IPS DF 19.7 (cell line): ENCODE data around the gene PI4K2A.

ENCODE experiments used
- DNase-seq: peaks from one replicate; pipeline ENCODE4 v3.0.0-alpha.2; 2013; ENCODE audit warnings: low read depth, low spot score

Gene PI4K2A

DNA sequence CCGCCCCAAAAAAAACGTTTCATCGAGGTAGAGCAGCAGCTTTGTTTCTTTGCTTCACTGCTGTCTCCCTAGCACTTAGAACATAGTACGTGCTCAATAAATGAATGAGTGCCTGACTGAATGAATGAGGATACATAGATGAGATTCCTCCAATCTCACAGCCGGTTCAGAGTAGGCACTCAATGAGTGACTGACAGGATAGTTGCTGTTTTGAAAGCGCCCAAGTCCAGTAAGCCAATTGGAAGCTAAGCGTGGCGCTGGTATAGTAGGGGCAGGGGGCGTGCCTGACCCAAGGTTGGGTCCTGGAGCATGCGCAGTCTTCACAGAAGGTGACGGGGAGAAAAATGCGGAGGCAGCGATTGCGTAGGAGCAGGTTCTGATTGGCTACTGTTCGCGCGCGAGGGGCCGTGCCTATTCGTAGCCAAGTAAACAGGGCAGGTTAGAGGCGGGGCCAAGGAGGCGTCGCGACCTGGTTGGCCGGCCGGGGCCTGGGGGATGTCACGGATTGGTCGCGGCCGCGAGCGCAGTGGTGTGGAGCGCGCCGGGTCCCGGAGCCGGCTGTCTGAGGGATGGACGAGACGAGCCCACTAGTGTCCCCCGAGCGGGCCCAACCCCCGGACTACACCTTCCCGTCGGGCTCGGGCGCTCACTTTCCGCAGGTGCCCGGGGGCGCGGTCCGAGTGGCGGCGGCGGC, at the start of gene PI4K2A:
TSS of gene PI4K2A (plus strand) at position 498 of the 694 bp plus-strand sequence. CDS start at position 570, 72 bp downstream.
- DNase-seq: peak; percentile 95

DNA sequence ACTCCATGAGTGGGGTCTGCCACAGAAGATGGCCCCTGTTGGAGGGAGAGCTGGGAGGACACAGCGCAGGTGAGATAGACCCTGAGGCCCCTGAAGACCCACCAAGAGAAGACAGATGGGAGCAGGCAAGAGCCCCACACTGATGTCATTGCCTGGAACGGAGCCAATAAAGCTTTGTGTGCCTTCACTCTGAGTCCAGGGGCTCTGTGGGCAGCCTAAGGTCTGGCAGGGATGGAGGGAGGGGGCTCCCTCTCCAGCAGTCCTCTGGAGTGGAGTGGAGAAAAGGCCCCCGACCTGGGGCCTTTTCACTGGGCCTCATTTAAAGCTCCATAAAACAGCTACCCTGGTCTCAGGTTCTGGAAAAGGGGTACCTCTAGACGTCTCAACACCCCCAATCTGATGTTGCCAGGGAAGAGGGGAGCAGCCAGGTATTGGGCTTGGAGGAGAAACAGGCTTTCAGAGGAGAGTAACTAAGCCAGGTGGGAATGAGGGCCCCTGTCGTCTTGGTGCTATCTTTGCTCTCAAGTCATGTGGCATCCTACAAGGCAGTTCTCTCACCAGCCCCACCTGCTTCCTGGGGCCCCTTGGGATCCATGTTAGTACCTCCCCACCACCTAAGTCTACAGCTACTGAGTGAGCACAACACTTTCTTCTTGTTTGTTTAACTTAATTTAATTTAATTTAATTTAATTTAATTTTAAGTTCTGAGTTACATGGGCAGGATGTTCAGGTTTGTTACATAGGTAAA, 49.5 kb upstream of the PI4K2A start:
- no peak for DNase-seq

DNA sequence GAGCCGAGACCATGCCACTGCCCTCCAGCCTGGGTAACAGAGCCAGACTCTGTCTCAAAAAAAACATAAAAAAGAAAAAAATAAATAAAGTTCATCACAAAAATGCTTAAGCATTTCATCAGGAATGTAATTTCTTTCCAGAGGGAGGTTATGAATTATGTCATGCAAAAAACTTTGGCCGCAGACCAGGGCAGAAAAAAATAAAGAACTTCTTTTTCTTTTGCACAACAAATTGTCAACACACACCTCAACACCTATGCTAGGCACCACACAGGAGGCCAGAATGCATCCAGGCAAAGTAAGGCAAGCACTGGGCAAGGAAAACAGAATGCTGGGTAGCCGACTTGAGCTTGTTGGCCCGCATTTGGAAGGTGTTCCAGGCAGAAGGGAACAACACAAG, 47.0 kb upstream of the PI4K2A start:
- DNase-seq: no peak

DNA sequence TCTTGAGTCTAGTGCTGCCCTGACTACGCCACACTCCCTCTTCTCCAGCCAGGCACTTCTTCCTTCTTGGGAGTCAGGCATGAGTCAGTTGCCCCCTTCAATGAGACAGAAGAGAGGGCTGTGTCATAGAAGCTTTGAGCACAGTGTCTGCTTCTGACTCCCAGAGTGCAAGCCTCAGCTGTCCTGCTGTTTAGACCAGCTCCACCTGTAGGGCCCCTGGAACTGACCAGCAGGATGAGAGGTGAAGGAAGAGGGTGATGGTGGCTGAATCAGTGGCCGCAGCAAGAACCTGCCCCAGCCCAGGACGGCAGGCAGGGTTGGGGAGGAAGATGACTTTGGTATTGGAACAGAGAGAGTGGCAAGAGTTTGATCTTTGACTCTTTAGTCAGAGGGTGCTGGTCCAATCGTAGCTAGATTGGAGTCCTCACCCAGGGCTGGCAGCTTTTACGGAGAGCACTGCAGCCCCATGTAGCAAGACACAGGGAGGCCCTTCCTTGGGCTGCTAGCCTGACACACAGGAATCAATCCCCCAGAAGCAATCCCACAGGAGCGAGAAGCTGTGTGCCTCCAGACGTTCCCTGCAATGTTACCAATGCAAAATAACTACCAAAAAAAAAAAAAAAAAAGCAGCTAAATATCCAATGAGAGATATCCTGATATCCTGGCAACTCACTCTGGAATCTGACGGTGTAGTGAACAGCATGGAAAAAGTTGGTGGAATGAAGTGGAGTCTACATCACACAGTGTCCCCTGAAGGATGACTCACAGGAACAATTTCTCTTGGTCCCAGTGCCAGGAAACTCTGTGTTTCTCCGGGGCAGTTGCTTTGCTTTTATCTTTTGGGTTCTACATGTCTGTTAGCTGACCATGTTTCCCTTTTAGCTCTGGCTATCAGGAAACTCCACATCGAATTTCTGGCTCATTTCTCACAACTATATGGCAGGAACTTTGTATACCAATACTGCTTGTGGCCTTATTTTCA, 44.1 kb upstream of the PI4K2A start:
- DNase-seq: no peak

DNA sequence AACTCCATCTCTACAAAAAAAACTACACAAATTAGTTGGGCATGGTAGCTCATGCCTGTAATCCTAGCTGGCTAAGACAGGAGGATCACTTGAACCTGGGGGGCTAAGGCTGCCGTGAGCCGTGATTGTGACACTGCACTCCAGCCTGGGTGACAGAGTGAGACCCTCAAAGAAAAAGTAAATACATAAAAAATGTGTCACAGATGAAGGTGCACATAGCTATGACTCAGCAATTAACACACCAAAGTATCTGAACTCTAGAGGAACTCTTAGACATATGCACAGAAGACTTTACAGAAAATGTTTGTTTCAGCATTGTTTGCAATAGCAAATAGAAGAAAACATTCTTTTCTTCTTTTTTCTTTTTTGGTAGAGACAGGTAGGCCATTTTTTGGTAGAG, 42.7 kb upstream of the PI4K2A start:
- DNase-seq: no peak

DNA sequence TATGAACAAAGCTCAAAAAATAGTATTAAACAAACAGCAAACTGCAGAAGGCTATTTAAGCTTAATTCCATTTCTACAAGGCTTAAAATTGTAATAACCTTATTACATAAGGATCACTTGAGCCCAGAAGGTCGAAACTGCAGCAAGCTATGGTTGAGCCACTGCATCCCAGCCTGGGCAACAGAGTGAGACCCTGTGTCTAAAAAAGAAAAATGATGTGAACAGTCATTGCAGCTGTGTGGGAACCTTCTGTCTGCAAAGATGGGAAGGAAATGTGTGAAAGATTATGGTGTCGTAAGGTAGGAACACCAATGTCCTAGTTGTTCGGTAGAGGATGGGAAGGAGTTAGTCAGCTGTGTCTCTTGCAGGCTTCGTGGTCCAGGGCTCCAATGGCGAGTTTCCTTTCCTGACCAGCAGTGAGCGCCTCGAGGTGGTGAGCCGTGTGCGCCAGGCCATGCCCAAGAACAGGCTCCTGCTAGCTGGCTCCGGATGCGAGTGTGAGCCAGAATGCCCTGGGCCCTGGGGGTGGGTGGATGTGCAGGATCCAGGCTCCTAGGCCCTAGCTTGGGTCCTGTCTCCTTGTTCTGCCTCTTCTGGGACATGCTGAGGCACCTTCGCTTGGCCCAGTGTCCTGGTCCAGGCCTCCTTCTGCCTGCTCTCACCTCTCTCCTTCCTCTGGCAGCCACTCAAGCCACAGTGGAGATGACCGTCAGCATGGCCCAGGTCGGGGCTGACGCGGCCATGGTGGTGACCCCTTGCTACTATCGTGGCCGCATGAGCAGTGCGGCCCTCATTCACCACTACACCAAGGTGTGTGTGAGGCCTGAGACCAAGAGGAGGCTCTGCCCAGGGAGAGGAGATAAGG, 41.8 kb upstream of the PI4K2A start:
- no peak for DNase-seq

DNA sequence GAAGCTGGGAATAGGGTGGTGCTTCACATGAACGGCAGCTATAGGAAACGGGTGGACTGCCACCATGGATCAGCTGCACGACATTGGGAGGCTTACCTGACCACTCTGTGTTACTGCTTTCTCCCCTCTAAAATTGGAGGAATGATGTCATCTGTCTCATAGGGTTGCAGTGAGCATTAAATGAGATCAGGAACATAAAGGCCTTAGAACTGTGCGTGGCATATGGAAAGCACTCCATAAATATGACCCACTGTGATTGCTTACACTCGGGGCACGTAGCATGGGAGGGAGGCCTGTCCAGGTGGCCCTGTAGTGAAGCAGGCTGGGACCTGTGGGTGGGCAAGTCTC, 41.2 kb upstream of the PI4K2A start:
- no peak for DNase-seq

DNA sequence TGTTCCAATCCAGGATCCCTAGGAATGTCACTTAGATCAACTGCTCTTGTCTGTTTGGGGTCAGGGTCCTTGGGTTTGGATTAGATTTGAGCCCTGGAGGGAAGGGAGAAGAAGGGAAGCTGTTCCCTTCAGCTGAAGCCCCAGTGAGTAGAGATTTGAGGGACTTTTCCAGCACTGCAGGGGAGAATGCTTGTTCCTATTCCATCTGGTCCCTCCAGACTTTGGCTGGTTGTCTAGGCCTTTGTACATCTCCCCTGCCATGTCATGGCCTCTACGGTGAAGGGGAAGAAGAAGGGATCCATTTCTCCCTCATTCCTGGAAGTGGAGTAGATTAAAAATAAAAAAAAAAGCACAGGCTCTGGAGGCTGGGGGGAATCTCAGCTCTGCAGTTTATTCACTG, 39.9 kb upstream of the PI4K2A start:
- DNase-seq: no peak

DNA sequence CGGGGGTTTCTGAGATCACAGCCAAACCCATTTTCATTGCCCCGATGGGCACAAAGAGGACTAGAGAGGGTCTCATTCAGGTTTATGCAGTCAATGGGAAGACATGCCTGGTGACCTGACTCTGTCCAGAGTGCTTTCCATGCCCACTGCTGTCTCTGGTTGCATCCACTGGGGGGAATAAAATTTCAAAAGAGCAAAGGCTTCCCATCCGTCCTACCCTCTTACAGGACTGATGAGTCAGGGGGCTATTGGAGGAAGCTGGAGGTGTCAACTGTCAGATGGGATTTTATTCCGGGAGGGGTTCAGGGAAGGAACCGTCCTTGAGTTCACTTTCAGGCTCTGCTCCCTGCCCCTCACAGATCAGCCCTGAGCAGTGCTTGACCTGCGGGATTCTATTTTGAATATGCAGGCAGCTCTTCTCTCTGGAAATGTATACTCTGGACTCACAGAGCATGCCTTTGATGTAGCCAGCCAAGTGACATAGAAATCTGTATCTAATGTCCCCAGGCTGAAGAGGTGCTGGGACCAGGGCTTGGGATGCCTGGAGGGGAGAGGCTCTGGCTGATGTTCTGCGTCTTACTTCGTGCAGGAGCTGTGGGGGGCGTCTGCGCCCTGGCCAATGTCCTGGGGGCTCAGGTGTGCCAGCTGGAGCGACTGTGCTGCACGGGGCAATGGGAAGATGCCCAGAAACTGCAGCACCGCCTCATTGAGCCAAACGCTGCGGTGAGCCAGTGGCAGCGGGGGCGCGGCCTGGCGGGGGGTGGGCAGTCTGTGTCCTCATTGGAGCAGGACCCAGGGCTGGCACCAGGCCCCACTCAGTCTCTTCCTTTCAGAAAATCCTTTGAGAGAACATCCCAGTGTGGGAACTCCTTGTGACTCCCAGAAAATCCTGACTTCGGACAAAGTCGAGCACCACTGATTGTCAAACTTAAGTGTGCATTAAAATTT, 38.9 kb upstream of the PI4K2A start:
- DNase-seq: no peak

DNA sequence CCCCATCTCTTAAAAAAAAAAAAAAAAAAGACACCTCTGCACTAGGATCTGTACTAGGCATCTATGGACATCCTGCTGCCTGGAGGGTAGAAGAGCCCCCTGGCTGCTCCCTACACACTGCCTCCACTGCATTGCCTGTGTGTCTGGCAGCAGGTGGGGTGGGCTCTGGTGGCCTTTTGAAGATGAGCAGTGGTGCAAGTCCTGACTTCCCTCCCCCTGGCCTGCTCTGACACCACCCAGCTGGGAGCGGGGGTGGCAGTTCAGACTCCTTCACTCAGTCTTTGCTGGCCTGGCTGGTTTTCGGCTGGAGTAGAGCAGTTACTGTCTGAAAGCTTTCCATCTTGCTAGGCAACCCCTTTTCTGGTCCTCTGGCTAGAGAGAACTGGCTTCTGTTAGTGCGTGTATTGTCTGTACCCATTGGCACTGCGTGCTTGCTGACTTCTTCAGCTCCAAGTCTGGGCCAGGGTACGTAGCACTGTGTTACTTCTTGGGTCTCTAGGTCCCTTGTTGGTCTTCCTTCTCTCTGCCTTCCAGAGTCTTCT, 33.3 kb upstream of the PI4K2A start:
- DNase-seq: no peak

DNA sequence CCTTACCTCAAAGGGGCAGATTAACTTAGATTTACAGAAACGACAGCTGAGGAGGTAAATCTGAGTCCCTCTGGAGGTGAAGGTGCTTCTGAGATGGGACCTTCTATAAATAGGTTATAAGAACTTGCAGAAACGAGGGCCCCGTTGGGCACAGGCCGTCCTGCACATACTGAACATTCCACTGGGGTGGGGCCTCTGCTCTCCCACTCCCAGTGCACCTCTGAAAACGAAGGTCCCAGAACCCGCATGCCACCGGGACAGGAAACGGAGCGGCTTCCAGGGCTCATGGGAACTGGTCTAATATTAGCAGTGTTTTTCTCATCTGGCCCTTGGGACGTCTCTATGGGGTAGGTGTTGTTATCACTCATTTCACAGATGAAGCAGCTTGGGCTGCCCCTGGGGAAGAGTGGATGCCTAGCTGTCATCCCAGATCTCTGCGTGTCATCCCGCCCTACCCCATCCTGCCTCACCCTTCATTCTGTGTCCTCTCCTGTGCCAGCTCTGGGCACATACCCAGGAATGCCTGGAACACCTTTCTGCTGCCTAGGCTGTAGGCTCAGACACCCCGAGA, 31.4 kb upstream of the PI4K2A start:
- no peak for DNase-seq

DNA sequence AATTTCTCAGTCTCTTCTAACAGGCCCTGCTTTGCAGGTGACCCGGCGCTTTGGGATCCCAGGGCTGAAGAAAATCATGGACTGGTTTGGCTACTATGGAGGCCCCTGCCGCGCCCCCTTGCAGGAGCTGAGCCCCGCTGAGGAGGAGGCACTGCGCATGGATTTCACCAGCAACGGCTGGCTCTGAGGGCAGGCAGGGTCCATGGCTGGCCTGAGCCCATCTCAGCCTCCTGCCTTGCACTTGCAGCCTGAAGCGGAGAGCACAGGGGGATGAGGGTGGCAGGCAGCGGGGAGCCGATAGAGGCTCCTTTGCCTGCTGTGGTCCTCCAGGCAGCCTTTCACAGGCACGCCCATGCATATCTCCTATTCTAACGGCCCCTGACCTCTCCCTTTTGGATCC, 29.0 kb upstream of the PI4K2A start:
- DNase-seq: no peak

DNA sequence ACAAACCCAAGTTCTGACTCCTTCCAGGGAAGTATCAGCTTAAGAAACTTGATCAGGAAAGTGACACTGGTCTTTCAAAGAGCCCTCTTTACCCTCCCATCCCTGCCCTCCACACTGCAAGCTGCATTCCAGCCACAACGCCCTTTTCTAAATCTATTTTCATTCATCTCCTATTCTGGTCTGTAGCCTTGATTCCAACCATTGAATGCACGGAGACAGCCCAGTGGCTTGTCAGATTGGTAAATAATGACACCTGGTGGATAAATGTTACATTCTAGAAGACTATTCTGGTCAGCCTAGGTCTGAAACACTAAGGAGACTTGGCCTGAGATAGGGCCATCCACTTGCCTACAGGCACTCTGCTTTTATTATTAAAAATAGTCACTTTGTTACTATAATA, 28.1 kb upstream of the PI4K2A start:
- DNase-seq: peak; percentile 25

DNA sequence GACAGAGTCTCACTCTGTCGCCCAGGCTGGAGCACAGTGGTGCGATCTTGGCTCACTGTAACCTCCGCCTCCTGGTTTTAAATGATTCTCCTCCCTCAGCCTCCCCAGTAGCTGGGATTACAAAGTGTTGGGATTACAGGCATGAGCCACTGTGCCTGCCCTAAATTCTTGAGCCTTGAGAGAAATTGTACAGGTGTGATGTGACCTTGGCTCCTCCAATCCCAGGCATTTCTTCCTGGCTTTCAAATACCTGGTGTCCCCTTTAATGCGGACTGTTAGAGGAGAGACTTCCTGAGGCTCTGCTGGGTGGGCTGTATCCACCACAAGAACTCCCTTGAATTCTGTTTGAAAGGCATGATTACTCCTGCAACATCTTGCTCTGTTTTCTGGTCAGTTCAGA, 22.2 kb upstream of the PI4K2A start:
- no peak for DNase-seq

DNA sequence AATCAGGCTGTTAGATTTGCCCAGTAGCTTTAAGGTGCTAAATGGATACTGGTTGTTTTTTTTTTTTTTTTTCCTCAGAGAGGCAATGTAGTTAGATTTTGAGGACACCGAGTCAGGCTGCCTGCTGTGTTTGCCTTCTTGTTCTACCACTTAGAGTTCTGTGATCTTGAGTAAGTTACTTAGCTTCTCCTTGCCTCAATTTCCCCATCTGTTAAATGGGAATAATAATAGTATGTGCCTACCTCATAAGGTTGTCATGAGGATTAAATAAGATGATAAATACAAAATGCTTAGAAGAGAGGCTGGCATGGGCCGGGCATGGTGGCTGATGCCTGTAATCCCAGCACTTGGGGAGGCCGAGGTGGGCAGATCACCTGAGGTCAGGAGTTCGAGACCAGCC, 21.7 kb upstream of the PI4K2A start:
- no peak for DNase-seq

DNA sequence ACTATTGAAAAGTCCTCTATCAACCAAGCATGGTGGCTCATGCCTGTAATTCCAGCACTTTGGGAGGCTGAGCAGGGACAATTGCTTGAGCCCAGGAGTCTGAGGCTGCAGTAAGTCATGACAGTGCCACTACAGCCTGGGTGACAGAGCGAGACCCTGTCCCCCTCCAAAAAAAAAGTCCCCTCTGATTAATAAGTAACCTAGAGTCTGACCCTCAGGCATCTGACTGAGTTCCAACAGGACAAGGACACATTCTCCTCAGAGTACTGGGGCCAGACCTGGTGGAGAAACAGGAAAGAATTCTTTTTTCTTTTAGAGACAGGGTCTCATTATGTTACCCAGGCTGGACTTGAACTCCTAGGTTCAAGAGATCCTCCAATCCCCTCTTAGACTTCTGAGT, 17.2 kb upstream of the PI4K2A start:
- DNase-seq: no peak

DNA sequence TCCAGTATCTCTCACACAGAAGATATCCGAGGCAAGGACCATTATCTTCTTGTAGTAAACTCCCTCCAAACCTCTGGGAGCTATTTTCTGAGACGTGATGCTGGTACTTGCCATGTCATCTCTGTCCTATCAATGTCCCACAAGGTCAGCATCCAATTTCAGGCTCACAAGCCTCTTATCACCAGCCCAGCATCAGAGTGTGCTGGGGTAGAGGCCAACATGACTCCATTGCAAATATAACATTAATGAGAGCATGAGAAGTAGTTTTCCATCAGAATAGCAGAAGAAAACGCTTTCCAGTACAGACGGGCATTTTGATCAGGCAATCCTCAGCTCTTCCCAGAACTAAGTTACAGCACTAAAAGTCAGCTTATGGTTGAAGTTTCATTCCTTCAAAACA, 12.7 kb upstream of the PI4K2A start:
- no peak for DNase-seq

DNA sequence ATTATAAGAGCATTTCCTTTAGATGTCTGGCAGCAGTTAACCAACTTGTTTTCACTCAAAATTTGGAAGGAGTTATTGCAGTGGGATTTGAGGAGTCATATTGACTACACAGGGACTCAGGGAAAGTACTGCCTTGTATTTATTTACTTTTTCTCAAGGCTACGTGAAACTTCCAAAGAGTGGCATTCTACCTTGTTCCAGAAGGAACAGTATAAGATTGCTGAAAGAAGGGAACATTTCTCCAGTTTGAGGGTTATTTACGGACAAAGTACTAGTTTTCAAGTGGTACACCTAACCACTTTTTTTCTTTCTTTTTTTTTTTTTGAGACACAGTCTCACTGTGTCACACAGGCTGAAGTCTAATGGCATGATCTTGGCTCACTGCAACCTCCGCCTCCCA, 12.2 kb upstream of the PI4K2A start:
- DNase-seq: no peak

DNA sequence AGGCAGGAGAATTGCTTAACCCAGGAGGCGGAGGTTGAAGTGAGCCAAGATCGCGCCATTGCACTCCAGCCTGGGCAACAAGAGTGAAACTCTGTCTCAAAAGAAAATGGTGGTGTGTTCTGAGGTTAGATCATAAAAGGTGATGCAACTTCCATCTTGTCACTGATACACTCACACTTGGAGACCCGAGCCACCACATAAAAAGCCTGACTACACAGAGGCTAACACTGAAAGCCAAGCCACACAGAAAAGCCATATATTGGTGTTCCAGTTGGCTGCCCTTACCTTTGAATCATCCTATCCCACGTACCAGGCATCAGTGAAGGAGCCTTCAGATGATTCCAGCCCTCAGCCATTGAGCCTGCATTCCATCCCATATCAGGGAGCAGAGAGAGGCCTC, 11.2 kb upstream of the PI4K2A start:
- no peak for DNase-seq

DNA sequence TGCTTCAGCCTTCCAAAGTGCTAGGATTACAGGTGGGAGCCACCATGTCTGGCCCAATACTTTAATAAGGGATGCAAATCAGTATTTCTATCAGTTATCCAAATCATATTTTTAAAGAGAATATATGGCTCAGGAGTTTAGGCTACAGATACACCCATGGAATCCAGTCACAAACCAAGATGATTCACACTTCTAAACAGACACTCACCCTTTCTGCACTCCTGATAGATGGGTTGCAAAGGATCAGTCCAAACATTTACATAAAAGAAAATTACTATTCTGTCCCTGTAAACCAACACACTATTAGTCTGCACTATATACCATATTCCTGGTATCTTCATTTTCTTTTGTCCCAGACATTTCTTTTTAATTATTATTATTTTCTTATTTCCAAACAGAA, 9.4 kb upstream of the PI4K2A start:
- no peak for DNase-seq
